Hepatocyte (in vitro differentiated cells): ENCODE data around the gene N4BP3. TPM values are rescaled to one million over a fixed set of nuclear protein-coding genes. Genes with fewer than 3 reads are reported as not detected.
"Not testable (repeated sequence)": the region's sequence is repeated elsewhere in the genome, so short reads cannot be mapped to it uniquely, and the experiment has no call there.

Experiments used
- DNase-seq: peaks from one replicate; pipeline ENCODE4 v3.0.0-alpha.2; 2016; ENCODE audit warnings: low spot score
- H2AFZ ChIP-seq: fragments of 200-600 bp; sonication (generic); 2 replicates; pipeline ENCODE4 v1.6.0; 2016; ENCODE audit warnings: antibody characterized with exemption, mild to moderate bottlenecking
- H3K27ac ChIP-seq: fragments of 200-600 bp; sonication (generic); 2 replicates; pipeline ENCODE4 v1.5.1; 2016; ENCODE audit warnings: mild to moderate bottlenecking
- H3K27me3 ChIP-seq: fragments of 200-600 bp; sonication (generic); 2 replicates; pipeline ENCODE4 v1.6.1; 2016
- H3K36me3 ChIP-seq: fragments of 200-600 bp; sonication (generic); replicated peaks from 2 replicates; pipeline ENCODE4 v1.5.1; 2016; ENCODE audit warnings: low read depth; ENCODE audit not compliant: insufficient read depth
- H3K4me1 ChIP-seq: fragments of 200-600 bp; sonication (generic); 2 replicates; pipeline ENCODE4 v1.5.1; 2016; ENCODE audit warnings: mild to moderate bottlenecking, moderate library complexity; ENCODE audit not compliant: insufficient read depth
- H3K4me2 ChIP-seq: fragments of 200-600 bp; sonication (generic); 2 replicates; pipeline ENCODE4 v1.6.0; 2016
- H3K4me3 ChIP-seq: fragments of 200-600 bp; sonication (generic); 2 replicates; pipeline ENCODE4 v1.5.1; 2016; ENCODE audit warnings: mild to moderate bottlenecking
- H3K79me2 ChIP-seq: fragments of 200-600 bp; sonication (generic); 2 replicates; pipeline ENCODE4 v1.6.0; 2017; ENCODE audit warnings: mild to moderate bottlenecking
- H3K9me2 ChIP-seq: fragments of 200-600 bp; sonication (generic); replicated peaks from 2 replicates; pipeline ENCODE4 v1.6.0; 2017; ENCODE audit warnings: mild to moderate bottlenecking; ENCODE audit not compliant: insufficient read depth
- H3K9me3 ChIP-seq: fragments of 200-600 bp; sonication (generic); 2 replicates; pipeline ENCODE4 v1.5.1; 2016; ENCODE audit warnings: low read depth, mild to moderate bottlenecking
- H4K20me1 ChIP-seq: fragments of 200-600 bp; sonication (generic); 2 replicates; pipeline ENCODE4 v1.6.0; 2016; ENCODE audit warnings: mild to moderate bottlenecking; ENCODE audit not compliant: insufficient read depth, poor library complexity, severe bottlenecking
- EZH2 ChIP-seq: fragments of 200-600 bp; sonication (generic); IDR thresholded peaks from 2 replicates; pipeline ENCODE4 v1.6.1; 2016; ENCODE audit warnings: antibody characterized with exemption, mild to moderate bottlenecking, borderline replicate concordance
- EZH2phosphoT487 ChIP-seq: fragments of 200-600 bp; sonication (generic); IDR thresholded peaks from one replicate; pipeline ENCODE4 v1.6.1; 2018; ENCODE audit warnings: antibody characterized with exemption, mild to moderate bottlenecking, low read depth, moderate library complexity; ENCODE audit not compliant: unreplicated experiment, severe bottlenecking
- WGBS: methylation state at CpG from one replicate; pipeline ENCODE4 v1.1.6; 2016; ENCODE audit warnings: low lambda C conversion rate; ENCODE audit errors: missing lambda C conversion rate; 5-methylcytosine and 5-hydroxymethylcytosine counted together
- polyA plus RNA-seq: library from polyadenylated mRNA; unstranded; fragments of >200 nt; fragmentation: Nextera tagmentation; extraction: Ambion mirVana; gene quantifications from 2 replicates; pipeline ENCODE4 v1.2.1, GENCODE V29; 2016
- total RNA-seq: library from RNA; depleted of rRNA; stranded (reverse); fragments of >200 nt; gene quantifications from 2 replicates; pipeline ENCODE4 v1.2.3, GENCODE V29; 2014
- TF ChIP-seq, protein P1 (sequence below): fragments of 200-600 bp; sonication (generic); IDR thresholded peaks from 2 replicates; pipeline ENCODE4 v1.5.1; 2016; ENCODE audit warnings: antibody characterized with exemption, mild to moderate bottlenecking; ENCODE audit not compliant: poor library complexity

Gene N4BP3
- total and polyA plus RNA-seq, 2 experiments from 2014 or later, result 1.6 to 2.3 TPM

- DNase-seq, result no peak
- no peak overlapping the region for H3K4me2 ChIP-seq
- no peaks in the 10 kb centered on the region for H3K9me3 ChIP-seq
- H3K4me1 ChIP-seq, result no peaks in the 10 kb centered on the region
- 58% methylated on average over 12 of the region's 12 CpGs for WGBS
- TF ChIP-seq, protein P1, sequence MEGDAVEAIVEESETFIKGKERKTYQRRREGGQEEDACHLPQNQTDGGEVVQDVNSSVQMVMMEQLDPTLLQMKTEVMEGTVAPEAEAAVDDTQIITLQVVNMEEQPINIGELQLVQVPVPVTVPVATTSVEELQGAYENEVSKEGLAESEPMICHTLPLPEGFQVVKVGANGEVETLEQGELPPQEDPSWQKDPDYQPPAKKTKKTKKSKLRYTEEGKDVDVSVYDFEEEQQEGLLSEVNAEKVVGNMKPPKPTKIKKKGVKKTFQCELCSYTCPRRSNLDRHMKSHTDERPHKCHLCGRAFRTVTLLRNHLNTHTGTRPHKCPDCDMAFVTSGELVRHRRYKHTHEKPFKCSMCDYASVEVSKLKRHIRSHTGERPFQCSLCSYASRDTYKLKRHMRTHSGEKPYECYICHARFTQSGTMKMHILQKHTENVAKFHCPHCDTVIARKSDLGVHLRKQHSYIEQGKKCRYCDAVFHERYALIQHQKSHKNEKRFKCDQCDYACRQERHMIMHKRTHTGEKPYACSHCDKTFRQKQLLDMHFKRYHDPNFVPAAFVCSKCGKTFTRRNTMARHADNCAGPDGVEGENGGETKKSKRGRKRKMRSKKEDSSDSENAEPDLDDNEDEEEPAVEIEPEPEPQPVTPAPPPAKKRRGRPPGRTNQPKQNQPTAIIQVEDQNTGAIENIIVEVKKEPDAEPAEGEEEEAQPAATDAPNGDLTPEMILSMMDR, result no peak
- TF ChIP-seq EZH2, result no peak
- TF ChIP-seq EZH2phosphoT487, result no peak
- H3K4me3 ChIP-seq, result no peak overlapping the region
- H3K79me2 ChIP-seq, result no peaks in the 10 kb centered on the region
- no peaks in the 10 kb centered on the region for H3K36me3 ChIP-seq
- H3K9me2 ChIP-seq, result no peaks in the 10 kb centered on the region
- no peaks in the 10 kb centered on the region for H4K20me1 ChIP-seq
- H3K27me3 ChIP-seq, result no peaks in the 10 kb centered on the region
- H3K27ac ChIP-seq, result no peak overlapping the region
- H2AFZ ChIP-seq, result no peak overlapping the region
Measured at GRCh38 chr5:178081571-178082243, 31.6 kb upstream of the N4BP3 start.

DNA sequence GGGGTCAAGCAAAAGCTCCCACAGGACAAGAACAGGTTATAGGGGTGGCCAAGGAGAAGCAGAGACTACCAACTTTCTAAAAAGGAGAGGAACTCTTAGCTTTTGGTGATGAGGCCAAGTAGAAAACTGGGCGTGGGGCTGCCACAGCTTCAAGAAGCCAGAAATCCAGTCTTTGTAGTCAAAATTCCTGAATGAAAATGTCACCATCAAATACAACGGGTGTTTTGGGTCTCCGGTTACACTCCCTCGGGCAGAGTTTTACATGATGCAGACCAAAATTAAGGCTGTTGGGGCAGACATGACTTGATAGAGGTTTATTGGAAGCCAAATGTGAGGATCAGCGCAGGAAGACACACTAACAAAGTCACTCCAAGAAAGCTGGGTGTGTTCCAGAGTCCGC lies 29.4 kb upstream of the N4BP3 start:
- Histone ChIP-seq H3K27ac (no peak overlapping the region), H2AFZ (no peak overlapping the region), H3K79me2 (no peaks in the 10 kb centered on the region), H3K4me2 (no peak overlapping the region), H3K9me2 (no peaks in the 10 kb centered on the region), H3K36me3 (no peaks in the 10 kb centered on the region), H4K20me1 (no peaks in the 10 kb centered on the region), H3K27me3 (no peaks in the 10 kb centered on the region), H3K4me1 (no peaks in the 10 kb centered on the region), H3K4me3 (no peak overlapping the region), H3K9me3 (no peaks in the 10 kb centered on the region)
- DNase-seq, result no peak
- WGBS, result 78% methylated on average over 6 of the region's 6 CpGs
- no peak for TF ChIP-seq EZH2phosphoT487
- no peak for TF ChIP-seq EZH2
- TF ChIP-seq, protein P1, result no peak

DNA sequence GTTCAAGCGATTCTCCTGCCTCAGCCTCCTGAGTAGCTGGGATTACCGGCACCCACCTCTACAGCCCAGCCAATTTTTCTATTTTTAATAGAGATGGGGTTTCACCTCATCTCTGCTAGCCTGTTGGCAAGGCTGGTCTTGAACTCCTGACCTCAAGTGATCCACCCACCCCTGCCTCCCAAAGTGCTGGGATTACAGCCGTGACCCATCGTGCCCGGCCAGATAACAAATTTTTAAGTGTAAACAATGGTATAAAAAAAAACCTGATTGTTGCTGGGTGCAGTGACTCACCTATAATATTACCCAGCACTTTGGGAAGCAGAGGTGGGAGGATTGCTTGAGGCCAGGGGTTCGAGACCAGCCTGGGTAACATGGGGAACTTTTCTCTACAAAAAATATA lies 28.0 kb upstream of the N4BP3 start:
- H3K9me3 ChIP-seq, result no peaks in the 10 kb centered on the region
- H3K36me3 ChIP-seq, result no peaks in the 10 kb centered on the region
- H2AFZ ChIP-seq, result no peak overlapping the region
- no peaks in the 10 kb centered on the region for H3K9me2 ChIP-seq
- 72% methylated on average over 6 of the region's 6 CpGs for WGBS
- no peak overlapping the region for H3K4me2 ChIP-seq
- no peaks in the 10 kb centered on the region for H3K79me2 ChIP-seq
- no peak for DNase-seq
- H3K4me3 ChIP-seq, result no peak overlapping the region
- no peak for TF ChIP-seq EZH2phosphoT487
- TF ChIP-seq, protein P1, result no peak
- TF ChIP-seq EZH2, result no peak
- no peaks in the 10 kb centered on the region for H3K27me3 ChIP-seq
- H4K20me1 ChIP-seq, result no peaks in the 10 kb centered on the region
- H3K4me1 ChIP-seq, result no peaks in the 10 kb centered on the region
- H3K27ac ChIP-seq, result no peak overlapping the region

DNA sequence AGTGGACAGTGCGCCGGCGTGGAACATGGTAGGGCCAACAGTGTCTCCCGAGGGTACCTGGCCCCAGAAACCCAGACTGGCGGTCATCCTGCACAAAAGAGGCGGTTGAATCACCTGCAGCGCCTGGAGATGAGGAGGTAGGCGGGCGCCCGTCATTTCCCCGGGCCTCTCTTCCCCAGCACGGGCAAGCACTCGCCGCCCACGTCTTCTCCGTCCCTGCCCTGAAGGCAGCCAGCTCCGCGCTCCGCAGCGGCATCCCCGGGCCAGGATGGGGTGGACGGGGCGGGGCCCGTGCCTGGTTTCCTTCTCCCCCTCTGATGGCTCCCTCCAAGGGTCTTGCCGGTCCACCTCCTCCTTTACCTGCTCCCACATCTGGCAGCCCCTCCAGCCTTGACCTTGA lies 27.1 kb upstream of the N4BP3 start:
- Histone ChIP-seq H3K4me1 (no peaks in the 10 kb centered on the region), H3K4me3 (no peak overlapping the region), H3K9me2 (no peaks in the 10 kb centered on the region), H3K36me3 (no peaks in the 10 kb centered on the region), H2AFZ (no peak overlapping the region), H3K27ac (no peak overlapping the region), H3K9me3 (no peaks in the 10 kb centered on the region), H3K27me3 (no peaks in the 10 kb centered on the region), H3K79me2 (no peaks in the 10 kb centered on the region), H3K4me2 (no peak overlapping the region), H4K20me1 (no peaks in the 10 kb centered on the region)
- TF ChIP-seq, protein P1, result no peak
- TF ChIP-seq EZH2phosphoT487 (no peak), EZH2 (no peak)
- 70% methylated on average over 25 of the region's 25 CpGs for WGBS
- DNase-seq, result no peak

- not testable (repeated sequence) for H3K27ac ChIP-seq, H2AFZ ChIP-seq, H3K4me2 ChIP-seq, DNase-seq, H3K9me3 ChIP-seq, H3K4me3 ChIP-seq, H3K79me2 ChIP-seq, H4K20me1 ChIP-seq, H3K4me1 ChIP-seq, H3K36me3 ChIP-seq, H3K27me3 ChIP-seq, H3K9me2 ChIP-seq
- WGBS, result 72% methylated on average over 5 of the region's 5 CpGs
Measured at GRCh38 chr5:178087199-178087598, 26.1 kb upstream of the N4BP3 start.
